Measurements from ENCODE around the gene TMEM190.

- TF ChIP-seq, protein P1, sequence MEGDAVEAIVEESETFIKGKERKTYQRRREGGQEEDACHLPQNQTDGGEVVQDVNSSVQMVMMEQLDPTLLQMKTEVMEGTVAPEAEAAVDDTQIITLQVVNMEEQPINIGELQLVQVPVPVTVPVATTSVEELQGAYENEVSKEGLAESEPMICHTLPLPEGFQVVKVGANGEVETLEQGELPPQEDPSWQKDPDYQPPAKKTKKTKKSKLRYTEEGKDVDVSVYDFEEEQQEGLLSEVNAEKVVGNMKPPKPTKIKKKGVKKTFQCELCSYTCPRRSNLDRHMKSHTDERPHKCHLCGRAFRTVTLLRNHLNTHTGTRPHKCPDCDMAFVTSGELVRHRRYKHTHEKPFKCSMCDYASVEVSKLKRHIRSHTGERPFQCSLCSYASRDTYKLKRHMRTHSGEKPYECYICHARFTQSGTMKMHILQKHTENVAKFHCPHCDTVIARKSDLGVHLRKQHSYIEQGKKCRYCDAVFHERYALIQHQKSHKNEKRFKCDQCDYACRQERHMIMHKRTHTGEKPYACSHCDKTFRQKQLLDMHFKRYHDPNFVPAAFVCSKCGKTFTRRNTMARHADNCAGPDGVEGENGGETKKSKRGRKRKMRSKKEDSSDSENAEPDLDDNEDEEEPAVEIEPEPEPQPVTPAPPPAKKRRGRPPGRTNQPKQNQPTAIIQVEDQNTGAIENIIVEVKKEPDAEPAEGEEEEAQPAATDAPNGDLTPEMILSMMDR (IDR thresholded peaks at IDR 0.05) = no peak
- TF ChIP-seq EZH2 (IDR thresholded peaks at IDR 0.05; ENCODE audit: borderline replicate concordance, insufficient read depth, low read depth, low read length, poor library complexity, severe bottlenecking) = no peak
Measured at GRCh38 chr19:55362174-55362989, 14.2 kb upstream of the TMEM190 start.

Measured in B cell (primary cell).